AG04449 (cell line): Measurements from ENCODE around the gene RELCH.

Experiments used
- CTCF ChIA-PET: fragments of 350-600 bp; formaldehyde crosslinking; extraction: SDS; loops from one replicate; lab custom pipeline; 2021; ENCODE audit warnings: antibody characterized with exemption; lab: Yijun Ruan, JAX
- POLR2A ChIA-PET: fragments of 400-600, 350-600 bp; formaldehyde crosslinking; extraction: SDS; loops from one replicate; lab custom pipeline; 2020; ENCODE audit warnings: antibody characterized with exemption, inconsistent platforms; lab: Yijun Ruan, JAX
- DNase-seq: peaks from one replicate; pipeline ENCODE4 v3.0.0-alpha.2; 2010; ENCODE audit warnings: low read depth, low spot score
- H3K4me3 ChIP-seq: 2 replicates; pipeline ENCODE4 v1.5.1; 2011; ENCODE audit warnings: low read depth, mild to moderate bottlenecking, control low read depth, low read length
- CTCF ChIP-seq: IDR thresholded peaks from one replicate; pipeline ENCODE4 v1.5.1; 2011; ENCODE audit warnings: mild to moderate bottlenecking, moderate library complexity, low read length, control low read depth, inconsistent platforms; ENCODE audit not compliant: insufficient read depth; ENCODE audit errors: missing control alignments

Gene RELCH

GRCh38 chr18:62324917-62325805, 138.1 kb downstream of the RELCH start, which contains the start of gene TNFRSF11A:
Gene TNFRSF11A, plus strand, starts transcription at chr18:62325310. Its CDS starts 43 bp downstream, at chr18:62325353.
- CTCF ChIA-PET = no interaction called here

GRCh38 chr18:62325806-62326645, 139.0 kb downstream of the RELCH start:
- H3K4me3 ChIP-seq = peak overlapping the region; percentile 38
- no peak for DNase-seq
- POLR2A ChIA-PET = no interaction called here
- CTCF ChIA-PET = no interaction called here
- no peak for TF ChIP-seq CTCF

More at GRCh38 chr18:62324917-62325805, 138.1 kb downstream of the RELCH start, which contains the start of gene TNFRSF11A:
- TF ChIP-seq CTCF = no peak
- DNase-seq = no peak
- peak within 1 kb of the TSS; percentile 38 for H3K4me3 ChIP-seq
- POLR2A ChIA-PET = no interaction called here

GRCh38 chr18:62326646-62327348, 139.7 kb downstream of the RELCH start:
- TF ChIP-seq CTCF = no peak
- H3K4me3 ChIP-seq = no peak overlapping the region
- POLR2A ChIA-PET = no interaction called here
- CTCF ChIA-PET = no interaction called here
- DNase-seq = no peak

GRCh38 chr18:62327977-62328376, 140.9 kb downstream of the RELCH start:
- TF ChIP-seq CTCF = no peak
- DNase-seq = no peak
- ChIA-PET POLR2A (no interaction called here), CTCF (interaction anchor here (0.8 kb wide), 1 partner anchor 14 kb away, joined by 4 read pairs; no protein-coding TSS in a partner anchor)
- H3K4me3 ChIP-seq = no peak overlapping the region

GRCh38 chr18:62328586-62329525, 141.8 kb downstream of the RELCH start:
- POLR2A ChIA-PET = no interaction called here
- CTCF ChIA-PET = interaction anchor here (0.8 kb wide), 1 partner anchor 13 kb away, joined by 4 read pairs; no protein-coding TSS in a partner anchor
- no peak for TF ChIP-seq CTCF
- no peak for DNase-seq
- H3K4me3 ChIP-seq = no peak overlapping the region
